ENCODE measurements around the gene FHDC1. TPM values are rescaled to one million over a fixed set of nuclear protein-coding genes. Genes with fewer than 3 reads are reported as not detected.

The FHDC1 gene
- total RNA-seq, 1 experiment from 2014 or later = 19.9 TPM

GRCh38 chr4:152981278-152981677 lies 45.2 kb downstream of the FHDC1 start:
- Histone ChIP-seq H3K27me3 (ENCODE audit: insufficient read depth, low read length) (no peaks in the 10 kb centered on the region), H3K18ac (ENCODE audit: insufficient read length, low read depth, low read length) (no peak overlapping the region), H3K79me2 (ENCODE audit: insufficient read depth, low read length) (no peaks in the 10 kb centered on the region), H3K23ac (ENCODE audit: insufficient read length, low read depth, low read length) (no peak overlapping the region), H3K9me3 (ENCODE audit: control insufficient read depth, low read depth, low read length) (no peaks in the 10 kb centered on the region), H4K91ac (ENCODE audit: insufficient read length, low read depth, low read length) (no peak overlapping the region), H2BK20ac (ENCODE audit: low read depth, low read length, poor library complexity, severe bottlenecking) (no peak overlapping the region), H2BK5ac (ENCODE audit: insufficient read length, low read length) (no peak overlapping the region), H3K56ac (ENCODE audit: insufficient read length, low read depth, low read length) (no peak overlapping the region), H3K9ac (ENCODE audit: extremely low read depth, insufficient read length, low read length) (no peak overlapping the region), H2AK5ac (ENCODE audit: insufficient read length, low read length) (no peak overlapping the region), H4K5ac (ENCODE audit: insufficient read length, low read depth, low read length) (no peak overlapping the region), H3K4ac (ENCODE audit: low read depth, low read length) (no peak overlapping the region), H2AFZ (ENCODE audit: low read length) (no peak overlapping the region), H3K79me1 (ENCODE audit: insufficient read depth, low read depth, low read length, poor library complexity, severe bottlenecking) (no peaks in the 10 kb centered on the region), H2BK12ac (ENCODE audit: insufficient read length, low read depth, low read length) (no peak overlapping the region), H2BK120ac (ENCODE audit: low read depth, low read length, poor library complexity, severe bottlenecking) (no peak overlapping the region), H3K4me1 (ENCODE audit: insufficient read depth, low read length) (no peaks in the 10 kb centered on the region), H3K4me2 (ENCODE audit: insufficient read depth, insufficient read length, low read length) (no peak overlapping the region), H2BK15ac (ENCODE audit: low read depth, low read length) (no peak overlapping the region), H3T11ph (ENCODE audit: low read length) (no peak overlapping the region), H3K27ac (ENCODE audit: insufficient read length, low read depth, low read length) (no peak overlapping the region), H4K20me1 (ENCODE audit: control insufficient read depth, insufficient read depth, insufficient read length) (no peaks in the 10 kb centered on the region), H3K23me2 (ENCODE audit: insufficient read length, low read depth, low read length, poor library complexity, severe bottlenecking) (no peaks in the 10 kb centered on the region), H4K8ac (replicated peaks; ENCODE audit: insufficient read length, low read depth, low read length) (no peak overlapping the region), H3K14ac (ENCODE audit: insufficient read depth, low read length) (no peak overlapping the region)
- no peaks in the 10 kb centered on the region for H3K9me3 Mint-ChIP-seq
- DNase-seq = no peak
- peaks cover 2 to 16% (median 8%) of the 10 kb centered on the region in 3 experiments; a peak in 5 of 7 replicates for H3K36me3 Mint-ChIP-seq (ENCODE audit: insufficient read depth in 1 of 3, low read depth in 3 of 3)
- no peak for TF ChIP-seq CTCF (conservative IDR thresholded peaks at IDR 0.05)
- no CpG with 5 or more reads among the region's 5 CpGs for WGBS (ENCODE audit: extremely low coverage, insufficient read length, low lambda C conversion rate)
- H3K27ac Mint-ChIP-seq = peak overlapping the region in 1 of 3 experiments; percentile 40; a peak in 2 of 7 replicates
- no peaks in the 10 kb centered on the region for H3K27me3 Mint-ChIP-seq (ENCODE audit: low read depth)
- H3K4me3 Mint-ChIP-seq = no peak overlapping the region
- H3K4me1 Mint-ChIP-seq = peaks cover 35 to 38% of the 10 kb centered on the region in 2 experiments

Data from H9 (cell line).